Inferior parietal cortex (tissue), 1 donor: ENCODE measurements around the gene JMJD6.
"Not testable (repeated sequence)": the region's sequence is repeated elsewhere in the genome, so short reads cannot be mapped to it uniquely, and the experiment has no call there.

ENCODE experiments used
- DNase-seq: peaks from one replicate; pipeline ENCODE4 v3.0.0-alpha.2; 2016; ENCODE audit errors: extremely low spot score

Gene JMJD6

GRCh38 chr17:76726231-76726775 lies at the start of gene JMJD6:
Gene JMJD6, minus strand, starts transcription at chr17:76726606. Its CDS starts 131 bp downstream, at chr17:76726475.
- DNase-seq, result peak; percentile 95

GRCh38 chr17:76775021-76775600 lies 48.7 kb upstream of the JMJD6 start:
- DNase-seq, result no peak

- no peak for DNase-seq
Measured at GRCh38 chr17:76772842-76773525, 46.6 kb upstream of the JMJD6 start.

DNA sequence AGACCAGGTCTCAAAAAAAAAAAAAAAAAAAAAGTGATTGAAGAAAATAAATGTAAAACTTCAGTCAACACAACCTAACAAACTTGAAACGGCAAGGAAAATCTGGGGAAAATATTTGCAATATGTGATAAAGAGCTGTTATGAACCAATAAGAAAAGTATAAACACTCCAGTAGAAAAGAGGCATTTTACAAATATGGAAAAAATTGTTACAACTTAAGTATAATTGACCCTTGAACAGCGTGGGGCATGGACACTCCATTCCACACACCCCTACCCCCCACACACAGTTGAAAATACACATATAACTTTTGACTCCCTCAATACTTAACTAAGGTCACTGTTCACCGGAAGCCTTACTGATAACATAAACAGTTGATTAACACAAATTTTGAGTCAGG lies 32.2 kb upstream of the JMJD6 start:
- DNase-seq, result no peak

DNA sequence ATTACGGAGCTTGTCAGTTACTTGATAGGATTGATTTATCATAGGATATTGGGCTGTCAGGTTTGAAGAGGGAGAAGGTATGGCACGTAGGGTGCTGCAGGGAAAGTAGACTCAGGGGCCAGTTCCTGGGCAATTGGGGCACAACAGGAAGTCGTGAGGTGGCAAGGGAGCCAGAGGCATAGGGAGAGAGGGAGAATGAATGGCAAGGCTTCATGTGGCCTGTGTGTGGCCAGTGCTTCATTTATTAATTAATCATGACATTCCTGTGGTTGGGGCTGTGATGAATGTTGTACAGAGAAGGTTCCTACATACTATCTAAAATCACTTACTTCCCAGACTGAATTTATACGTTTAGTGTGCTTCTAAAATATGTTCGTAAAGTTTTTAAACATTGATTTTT lies 30.9 kb upstream of the JMJD6 start:
- DNase-seq, result no peak

DNA sequence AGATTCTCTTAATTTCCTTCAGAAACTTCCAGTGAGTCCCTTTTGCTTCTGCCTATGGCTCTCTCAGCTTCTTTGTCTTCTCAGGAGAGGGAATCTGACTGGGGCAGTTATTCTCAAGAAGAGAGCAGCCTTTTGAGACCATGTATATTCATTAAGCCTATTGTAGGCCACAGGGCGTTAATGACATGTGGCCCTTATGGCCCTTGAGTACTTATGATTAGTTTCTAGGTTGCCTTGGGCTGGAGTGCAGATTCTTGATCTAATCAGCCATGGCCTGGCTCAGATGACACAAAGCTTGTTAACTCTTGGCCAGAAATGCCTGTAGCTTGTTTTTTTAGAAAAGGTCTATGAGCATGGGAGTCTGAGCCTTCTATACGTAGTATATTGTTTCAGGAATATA lies 28.9 kb upstream of the JMJD6 start:
- DNase-seq, result no peak

DNA sequence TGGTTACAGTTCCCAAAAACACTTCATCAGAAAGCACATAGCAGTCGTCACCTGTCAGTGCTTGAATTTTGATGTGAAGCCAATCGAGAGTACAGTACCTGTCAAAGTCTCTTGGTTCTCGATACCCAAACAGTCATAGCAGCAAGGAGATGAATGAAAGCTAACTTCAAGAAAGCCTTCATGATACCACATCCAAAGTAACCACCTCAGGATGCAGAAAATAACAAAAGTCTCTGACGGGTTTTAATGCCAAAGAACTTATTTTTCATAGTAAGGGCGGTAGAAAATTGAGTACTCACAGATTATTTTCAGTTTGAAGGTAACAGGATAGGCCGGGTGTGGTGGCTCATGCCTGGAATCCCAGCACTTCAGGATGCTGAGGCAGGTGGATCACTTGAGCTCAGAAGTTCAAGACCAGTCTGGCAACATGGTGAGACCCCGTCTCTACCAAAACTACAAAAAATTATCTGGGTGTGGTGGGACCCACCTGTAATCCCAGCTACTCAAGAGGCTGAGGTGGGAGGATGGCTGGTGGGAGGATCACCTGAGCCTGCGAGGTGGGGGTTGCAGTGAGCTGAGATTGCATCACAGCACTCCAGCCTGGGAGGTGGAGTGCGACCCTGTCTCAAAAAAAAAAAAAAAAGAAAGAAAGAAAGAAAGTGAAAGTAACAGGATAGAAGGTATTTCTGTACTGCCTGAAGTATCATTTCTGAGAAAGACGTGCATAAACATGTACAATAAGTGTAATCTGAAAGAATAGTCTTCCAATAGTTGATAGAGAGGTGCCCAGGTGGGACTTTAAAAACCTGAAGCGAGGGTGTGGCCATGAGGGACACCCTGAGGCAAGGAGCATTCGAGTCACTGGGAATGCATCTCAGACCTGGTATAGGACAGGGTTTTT lies 26.9 kb upstream of the JMJD6 start:
- no peak for DNase-seq

DNA sequence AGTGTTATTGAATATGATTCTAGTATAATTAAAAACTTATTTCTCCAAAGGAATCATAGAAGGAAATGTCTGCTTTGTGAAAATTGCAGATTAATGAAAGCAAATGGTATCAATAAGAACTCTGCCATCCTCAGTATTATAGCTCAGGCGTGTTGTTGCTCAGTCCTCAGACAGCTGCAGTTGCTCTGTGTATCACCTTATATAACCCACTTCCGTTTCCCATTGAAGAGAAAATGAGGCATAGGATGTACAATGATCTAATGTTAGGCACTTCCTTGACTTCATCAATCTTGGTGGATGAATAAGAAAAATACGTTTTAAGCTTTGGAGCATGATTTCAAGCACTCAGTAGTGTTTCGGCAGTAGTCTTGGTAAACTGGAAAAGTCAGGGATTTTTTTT lies 25.6 kb upstream of the JMJD6 start:
- DNase-seq, result no peak

- no peak for DNase-seq
Measured at GRCh38 chr17:76751416-76751993, 25.1 kb upstream of the JMJD6 start.

- no peak for DNase-seq
Measured at GRCh38 chr17:76748657-76749056, 22.3 kb upstream of the JMJD6 start.

GRCh38 chr17:76747716-76748363 lies 21.4 kb upstream of the JMJD6 start:
- DNase-seq, result no peak

- DNase-seq, result not testable (repeated sequence)
Measured at GRCh38 chr17:76745785-76746184, 19.4 kb upstream of the JMJD6 start.

DNA sequence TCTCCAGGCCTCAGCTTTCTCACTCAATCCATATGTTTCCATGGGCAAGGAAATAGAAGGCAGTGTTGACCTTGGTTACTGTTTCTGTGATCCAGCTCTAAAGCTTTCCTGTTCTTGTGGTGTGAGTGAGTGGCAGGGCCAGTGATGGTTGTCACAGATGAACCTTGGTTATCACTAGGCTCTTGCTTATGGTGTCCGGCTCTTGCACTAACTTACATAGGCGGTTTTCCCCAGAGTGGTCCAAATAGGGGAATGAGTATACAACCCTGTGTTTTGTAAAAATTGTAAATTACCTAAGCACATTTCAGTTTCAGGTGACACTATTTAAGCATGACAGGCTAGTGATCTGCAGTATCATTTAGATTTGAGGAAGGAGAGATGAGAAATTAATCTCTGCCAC lies 18.3 kb upstream of the JMJD6 start:
- DNase-seq, result no peak

- DNase-seq, result no peak
Measured at GRCh38 chr17:76742958-76743357, 16.6 kb upstream of the JMJD6 start.

- DNase-seq, result no peak
Measured at GRCh38 chr17:76740329-76741118, 14.1 kb upstream of the JMJD6 start.

- not testable (repeated sequence) for DNase-seq
Measured at GRCh38 chr17:76739568-76740115, 13.2 kb upstream of the JMJD6 start.

- DNase-seq, result no peak
Measured at GRCh38 chr17:76738468-76738850, 12.1 kb upstream of the JMJD6 start.

GRCh38 chr17:76737676-76738467 lies 11.5 kb upstream of the JMJD6 start, which contains the start of gene MFSD11:
Gene MFSD11, plus strand, starts transcription at chr17:76738119. Its CDS starts 234 bp downstream, at chr17:76738353.
- DNase-seq, result peak; percentile 84

DNA sequence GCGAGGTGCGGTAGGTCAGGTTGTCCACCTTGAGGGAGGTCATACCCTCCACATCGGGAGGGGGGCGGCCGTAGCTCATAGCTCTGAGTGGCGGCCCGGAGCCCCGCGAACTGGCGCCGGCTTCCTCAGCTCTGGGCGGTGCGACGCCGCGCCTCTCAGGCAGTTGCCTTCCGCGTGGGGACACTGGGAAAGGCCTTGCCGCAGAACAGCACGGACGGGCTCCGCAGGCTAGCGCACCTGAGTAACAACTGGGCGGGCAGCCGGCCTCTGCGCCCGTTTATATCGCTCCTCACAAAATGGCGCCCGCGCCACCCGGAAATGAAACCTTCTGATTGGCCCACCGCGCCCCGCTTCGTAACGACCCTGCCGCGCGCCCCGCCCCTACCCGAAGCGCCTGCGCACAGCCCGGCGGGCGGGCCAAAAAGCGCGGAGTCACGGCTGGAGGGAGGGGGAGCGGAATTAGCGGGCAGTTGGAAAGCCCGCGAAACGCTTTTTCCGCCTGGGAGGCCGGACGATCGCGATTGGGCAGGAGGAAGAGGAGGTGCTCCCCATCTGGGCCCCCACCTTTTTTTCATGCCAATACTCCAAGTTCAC lies 10.8 kb upstream of the JMJD6 start, which contains the start of gene SRSF2:
SRSF2 (minus strand) TSS at position 250 of the 594 bp plus-strand sequence; CDS start at position 79, 171 bp downstream.
- peak; percentile 98 for DNase-seq
